Kidney capillary endothelial cell (primary cell): Measurements from ENCODE around the gene RAMP3.
"Not testable (repeated sequence)": the region's sequence is repeated elsewhere in the genome, so short reads cannot be mapped to it uniquely, and the experiment has no call there.

ENCODE experiments used
- DNase-seq: peaks from one replicate; pipeline ENCODE4 v3.0.0-alpha.2; 2018; ENCODE audit warnings: low spot score

The RAMP3 gene, protein sequence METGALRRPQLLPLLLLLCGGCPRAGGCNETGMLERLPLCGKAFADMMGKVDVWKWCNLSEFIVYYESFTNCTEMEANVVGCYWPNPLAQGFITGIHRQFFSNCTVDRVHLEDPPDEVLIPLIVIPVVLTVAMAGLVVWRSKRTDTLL

DNA sequence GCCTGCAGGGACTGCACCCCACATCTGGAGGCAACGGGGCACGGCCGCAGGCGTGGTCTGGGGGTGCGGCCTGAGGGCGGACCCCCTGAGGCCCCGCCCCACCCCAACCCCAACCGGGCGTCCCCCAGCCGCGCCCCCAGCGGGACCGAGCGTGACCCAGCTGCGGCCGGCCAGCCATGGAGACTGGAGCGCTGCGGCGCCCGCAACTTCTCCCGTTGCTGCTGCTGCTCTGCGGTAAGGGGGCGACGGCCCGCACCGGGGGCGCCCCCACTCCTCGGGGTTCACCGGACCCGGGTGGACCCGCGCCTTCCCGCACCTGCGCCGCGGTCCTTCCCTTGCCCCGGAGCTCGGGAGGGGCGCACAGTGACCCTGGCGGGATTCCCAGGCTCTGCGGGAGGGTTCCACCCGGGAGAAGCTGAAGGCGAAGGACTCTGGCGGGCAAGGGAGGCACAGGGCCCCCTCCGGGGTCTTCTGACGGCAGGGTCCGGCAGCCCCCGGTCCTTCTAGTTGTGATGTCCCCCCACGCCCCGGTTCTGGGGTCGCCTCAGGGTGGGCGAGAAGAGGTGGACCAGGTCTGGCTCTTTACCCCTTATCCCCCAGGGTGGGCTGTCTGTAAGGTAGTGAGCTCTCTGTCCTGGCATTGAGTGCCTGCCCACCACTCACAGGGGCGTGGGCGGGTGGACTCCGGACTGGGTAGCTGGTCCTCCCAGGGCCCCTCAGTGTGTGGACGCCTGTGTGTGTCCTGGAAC, at the start of gene RAMP3:
TSS of gene RAMP3 (plus strand) at position 139 of the 749 bp plus-strand sequence. CDS start at position 177, 38 bp downstream.
- no peak for DNase-seq

- DNase-seq = no peak
Observed at GRCh38 chr7:45108863-45109262, 48.7 kb upstream of the RAMP3 start.

- DNase-seq = peak; percentile 95
Observed at GRCh38 chr7:45111298-45112223, 46.0 kb upstream of the RAMP3 start, which contains the start of gene TBRG4. Gene TBRG4, minus strand, starts transcription at chr7:45111697. Its CDS starts 2,460 bp downstream, at chr7:45109237.

DNA sequence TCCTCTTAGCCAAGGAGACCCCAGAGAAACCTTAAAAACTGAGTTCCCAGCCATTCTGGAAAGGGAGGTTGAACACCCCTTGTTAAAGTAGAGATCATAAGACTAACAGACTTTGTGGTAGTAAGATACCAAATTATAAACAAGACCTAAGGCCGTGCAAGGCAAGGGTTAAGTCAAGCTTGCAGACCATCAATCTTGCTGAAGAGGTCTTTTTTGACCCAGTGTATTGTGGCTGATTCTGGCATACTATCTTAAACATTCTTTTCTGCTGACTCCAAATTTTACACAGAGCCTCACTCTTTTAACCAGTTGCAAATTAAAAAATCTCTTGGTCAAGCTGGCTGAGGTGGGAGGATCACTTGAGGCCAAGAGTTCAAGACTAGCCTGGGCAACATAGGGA, 44.9 kb upstream of the RAMP3 start:
- DNase-seq = no peak

- not testable (repeated sequence) for DNase-seq
Observed at GRCh38 chr7:45114257-45114656, 43.3 kb upstream of the RAMP3 start.

DNA sequence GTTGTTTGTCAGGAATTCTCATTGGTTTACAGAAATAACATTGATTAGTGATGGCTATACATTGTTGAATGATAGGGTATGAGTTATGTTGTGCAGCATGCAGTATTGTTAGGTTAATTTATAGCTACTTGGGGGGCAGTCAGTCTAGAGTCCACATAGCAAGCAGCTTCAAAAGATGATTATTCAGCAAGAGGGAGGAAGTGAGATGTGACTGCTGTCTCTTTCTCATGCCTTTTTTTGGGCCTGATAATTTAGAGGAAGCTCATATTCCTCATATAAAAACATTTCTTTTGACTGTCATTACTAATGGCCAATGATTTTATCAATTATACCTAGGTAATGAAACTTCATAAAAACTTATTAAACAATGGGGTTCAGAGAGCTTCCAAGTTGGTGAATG, 42.7 kb upstream of the RAMP3 start:
- no peak for DNase-seq

DNA sequence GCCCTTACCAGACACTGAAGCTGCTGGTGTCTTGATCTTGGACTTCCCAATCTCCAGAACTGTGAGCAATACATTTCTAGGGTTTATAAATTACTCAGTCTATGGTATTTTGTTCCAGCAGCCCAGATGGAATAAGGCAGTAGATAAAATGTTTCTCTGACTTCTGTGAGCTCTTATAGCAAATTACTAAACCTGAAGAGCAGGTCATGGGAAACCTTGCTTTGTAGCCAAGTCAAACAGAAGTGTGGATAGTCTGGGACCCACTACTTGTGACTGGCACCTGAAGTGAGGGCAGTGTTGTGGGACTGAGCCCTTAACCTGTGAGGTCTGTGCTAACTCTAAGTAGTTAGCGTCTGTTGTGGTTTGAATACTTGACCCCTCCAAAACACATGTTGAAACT, 41.5 kb upstream of the RAMP3 start:
- DNase-seq = no peak

DNA sequence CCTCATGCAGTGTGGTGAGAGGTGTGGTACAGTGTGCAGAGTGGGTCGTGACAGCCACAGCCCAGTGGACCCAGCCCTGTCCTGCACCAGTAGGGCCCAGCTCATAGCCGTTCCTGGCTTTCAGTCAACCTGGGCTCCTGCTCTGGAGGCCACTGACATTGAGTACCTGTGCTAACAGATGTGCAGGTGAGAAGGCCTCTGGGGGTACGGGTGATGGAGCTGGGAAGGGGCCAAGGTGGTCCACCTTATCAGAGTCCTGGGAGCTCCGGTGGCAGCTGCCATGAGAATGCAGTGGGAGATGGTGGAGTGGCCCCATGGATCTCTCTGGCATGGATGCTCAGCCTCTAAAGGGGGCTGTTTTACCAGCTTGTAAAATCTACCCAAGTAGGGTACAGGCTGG, 40.0 kb upstream of the RAMP3 start:
- no peak for DNase-seq

DNA sequence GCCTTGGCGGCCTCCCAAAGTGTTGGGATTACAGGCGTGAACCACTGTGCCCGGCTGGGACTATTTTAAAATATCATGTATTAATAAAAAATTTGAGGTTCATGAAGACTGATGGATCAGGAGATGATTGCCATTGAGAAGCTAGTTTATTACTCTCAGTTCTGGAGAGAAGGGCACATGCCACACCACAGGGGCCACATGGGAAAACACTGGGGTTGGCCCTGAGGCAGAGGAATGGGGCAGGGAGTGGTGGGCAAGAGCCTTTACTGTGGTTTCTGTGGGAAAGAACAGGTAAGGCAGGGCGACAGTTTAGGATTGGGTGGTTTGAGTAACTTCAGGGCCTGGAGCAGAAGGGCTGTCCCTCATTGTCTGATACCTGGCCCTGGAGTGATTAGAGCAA, 39.3 kb upstream of the RAMP3 start:
- no peak for DNase-seq

DNA sequence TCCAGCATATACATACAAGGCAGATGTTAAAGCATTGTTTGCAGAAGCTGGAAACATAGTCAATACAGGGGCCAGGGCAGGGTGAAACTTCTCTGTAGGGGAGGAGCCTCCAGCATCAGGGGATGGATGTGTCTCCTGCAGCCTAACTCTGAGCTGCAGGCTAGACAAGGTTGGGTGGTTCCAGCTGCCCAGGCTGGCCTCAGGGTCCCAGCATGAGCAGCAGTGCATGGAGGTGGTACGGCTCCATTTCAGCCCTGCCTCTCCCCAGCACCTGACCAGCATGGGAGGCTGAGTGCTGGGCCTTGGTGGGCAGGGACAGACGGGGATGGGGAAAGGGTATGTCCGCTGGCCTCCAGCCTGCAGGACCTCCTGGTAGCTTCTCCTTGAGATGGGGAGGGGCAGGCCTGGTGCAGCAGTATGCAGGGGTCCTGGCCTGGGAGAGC, 38.7 kb upstream of the RAMP3 start:
- DNase-seq = no peak

DNA sequence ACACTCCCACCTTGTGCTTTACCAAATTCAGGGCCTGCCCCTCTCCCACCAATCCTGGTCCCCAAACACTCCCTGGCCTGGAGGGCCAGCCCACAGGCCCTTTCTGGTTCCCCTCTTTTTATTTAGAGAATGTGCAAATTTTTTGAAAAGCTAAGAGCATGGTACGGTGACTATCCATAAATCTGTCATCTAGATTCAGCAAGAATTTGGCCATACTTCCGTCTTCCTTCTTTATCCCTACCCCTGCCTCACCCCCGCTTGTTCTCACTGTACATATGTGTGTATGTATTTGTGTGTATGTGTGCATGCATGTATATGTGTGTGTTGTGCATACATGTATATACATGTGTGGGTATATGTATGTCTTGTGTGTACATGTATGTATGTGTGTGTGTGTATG, 38.0 kb upstream of the RAMP3 start:
- no peak for DNase-seq

DNA sequence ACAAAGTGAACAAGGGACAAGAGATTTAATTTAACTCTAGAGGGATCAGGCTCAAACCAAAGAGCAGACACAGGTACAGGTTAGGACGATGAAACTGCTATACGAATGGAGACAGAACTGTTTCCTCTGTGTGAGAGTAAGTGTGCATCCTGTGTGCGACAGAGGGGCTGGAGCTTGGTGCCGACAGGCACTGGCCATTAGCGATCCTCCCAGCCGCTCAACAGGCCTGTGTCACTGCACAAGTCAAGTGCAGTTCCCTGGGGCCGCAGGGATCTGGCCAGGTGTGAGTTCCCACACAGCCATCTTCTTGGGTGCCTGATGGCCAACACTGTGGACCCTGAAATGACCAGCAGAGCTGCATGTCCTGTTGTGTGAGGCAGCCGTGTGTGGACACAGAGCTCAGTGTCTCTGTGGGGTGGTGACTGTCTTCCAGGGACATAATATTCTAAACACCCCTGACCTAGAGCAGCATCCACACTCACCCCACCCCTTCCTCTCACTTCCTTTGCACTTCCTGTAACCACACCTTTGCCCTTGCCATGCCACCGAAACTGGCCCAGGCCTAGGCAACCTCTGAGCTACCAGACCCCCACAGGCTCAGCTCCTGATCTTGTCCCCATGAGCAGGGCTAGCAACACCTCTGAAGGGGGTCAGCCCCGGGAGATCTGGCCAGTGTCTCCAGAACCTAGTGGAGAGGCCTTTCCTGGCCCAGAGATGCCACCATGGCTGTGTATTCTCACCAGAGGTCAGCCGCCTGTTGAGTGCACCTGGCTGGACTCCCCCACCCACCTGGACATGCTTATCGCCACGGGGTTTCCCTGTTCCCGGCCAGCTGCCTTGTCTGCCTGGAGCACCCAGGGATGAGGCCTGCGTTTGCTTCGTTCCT, 34.4 kb upstream of the RAMP3 start:
- no peak for DNase-seq

GRCh38 chr7:45123913-45124710, 33.5 kb upstream of the RAMP3 start:
- DNase-seq = no peak

- no peak for DNase-seq
Observed at GRCh38 chr7:45125193-45125904, 32.2 kb upstream of the RAMP3 start.

DNA sequence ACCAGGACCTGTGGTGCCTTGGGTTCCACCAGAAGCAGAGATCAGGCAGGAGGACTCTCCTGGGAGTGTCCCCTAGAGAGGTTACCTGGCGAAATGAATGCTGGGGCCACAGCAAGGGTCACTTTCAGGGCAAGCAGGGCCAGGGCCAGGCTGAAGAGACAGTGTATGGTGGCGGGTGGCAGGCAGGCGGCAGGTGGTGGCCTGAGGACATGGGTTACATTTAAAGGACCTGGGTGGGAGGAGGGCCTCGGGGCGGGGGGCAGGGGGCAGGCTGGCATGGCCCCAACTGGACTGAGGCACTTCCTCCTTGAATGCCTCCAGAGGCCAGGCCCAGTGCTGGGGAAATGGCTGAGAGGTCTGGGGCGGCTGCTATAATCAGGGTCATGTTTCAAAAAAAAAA, 31.4 kb upstream of the RAMP3 start:
- no peak for DNase-seq

GRCh38 chr7:45126920-45127319, 30.7 kb upstream of the RAMP3 start:
- DNase-seq = no peak

DNA sequence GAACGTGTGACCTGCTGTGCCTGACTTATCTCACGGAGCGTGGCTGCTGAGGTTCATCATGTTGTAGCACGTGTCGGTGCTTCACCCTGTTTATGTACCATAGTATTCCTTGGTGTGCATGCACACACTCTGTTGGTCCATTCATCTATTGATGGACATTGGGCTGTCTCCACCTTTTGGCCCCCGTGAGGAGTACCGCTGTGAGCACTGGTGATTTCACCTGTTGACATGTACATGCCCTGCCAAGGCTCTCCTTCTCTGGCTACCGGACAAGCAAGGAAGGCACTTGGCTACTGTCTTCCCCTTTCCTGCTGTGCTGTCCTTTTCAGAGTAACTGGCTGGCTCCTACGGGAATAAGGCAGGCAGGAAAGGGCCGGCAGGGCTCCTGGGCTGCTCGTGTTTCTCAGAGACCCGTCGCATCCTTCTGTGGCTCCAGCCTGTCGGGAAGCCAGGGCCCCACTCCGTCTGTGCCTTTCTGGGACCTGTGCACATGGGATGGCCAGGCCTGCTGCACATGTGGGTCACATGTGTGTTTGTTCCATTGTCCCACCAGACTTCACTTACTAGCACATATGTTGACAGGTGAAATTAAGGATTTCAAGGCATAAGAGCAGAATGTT, 28.3 kb upstream of the RAMP3 start:
- DNase-seq = no peak

DNA sequence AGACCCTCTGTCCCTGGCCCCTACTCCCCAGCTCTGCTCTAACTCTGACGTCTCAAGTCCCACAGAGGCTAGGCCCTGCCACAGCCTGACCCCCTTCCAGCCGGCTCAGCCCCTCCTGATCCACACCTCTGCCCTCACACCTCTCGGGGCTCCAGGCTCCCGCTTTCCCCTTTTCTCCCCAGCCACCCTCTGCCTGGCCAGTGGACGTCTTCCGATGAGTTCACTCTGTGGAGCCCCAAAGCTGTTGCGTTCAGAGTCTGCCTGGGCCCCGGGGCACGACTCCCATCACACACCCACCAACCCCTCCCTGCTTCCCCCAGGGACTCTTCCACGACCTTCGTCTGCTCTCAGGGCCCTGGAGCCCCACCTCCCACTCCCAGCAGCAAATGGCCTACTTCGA, 27.7 kb upstream of the RAMP3 start:
- DNase-seq = no peak

- DNase-seq = no peak
Observed at GRCh38 chr7:45130910-45131309, 26.7 kb upstream of the RAMP3 start.

- DNase-seq = no peak
Observed at GRCh38 chr7:45131891-45132290, 25.7 kb upstream of the RAMP3 start.
